ENCODE measurements around the gene NFIX. TPM values are rescaled to one million over a fixed set of nuclear protein-coding genes. Genes with fewer than 3 reads are reported as not detected.

Gene NFIX
- polyA plus RNA-seq, 1 donor (not counting 4 experiments of a cell fraction or from before 2014, with no cell fraction given): 5.2 TPM

GRCh38 chr19:13109361-13110098, 114.3 kb downstream of the NFIX start:
- H3K9ac ChIP-seq (ENCODE audit: control insufficient read depth, extremely low read depth, insufficient read depth, low read length): no peak overlapping the region
- no peaks in the 10 kb centered on the region for H3K27me3 ChIP-seq (ENCODE audit: control insufficient read depth, extremely low read depth, insufficient read depth, low read length)
- TF ChIP-seq EZH2 (IDR thresholded peaks at IDR 0.05; ENCODE audit: low read length) (no peak), CTCF (optimal IDR thresholded peaks at IDR 0.05 in 1 of 3, IDR thresholded peaks at IDR 0.05 in 1 of 3, conservative IDR thresholded peaks at IDR 0.05 in 1 of 3; ENCODE audit: extremely low read depth in 1 of 3, insufficient read depth in 2 of 3, low read length in 3 of 3) (no peak)
- H3K9me3 ChIP-seq (ENCODE audit: control insufficient read depth, low read depth, low read length): no peaks in the 10 kb centered on the region
- H3K4me2 ChIP-seq (ENCODE audit: control insufficient read depth, extremely low read depth, insufficient read depth, low read depth, low read length): no peak overlapping the region
- no peak overlapping the region for H2AFZ ChIP-seq (ENCODE audit: control insufficient read depth, low read length)
- no peak overlapping the region for H3K27ac ChIP-seq (ENCODE audit: control insufficient read depth, insufficient read depth, low read length)
- H3K36me3 ChIP-seq (ENCODE audit: control insufficient read depth in 2 of 2, extremely low read depth in 1 of 2, insufficient read depth in 2 of 2, low read length in 2 of 2): peaks cover 15 to 22% of the 10 kb centered on the region in 2 experiments
- no peaks in the 10 kb centered on the region for H3K79me2 ChIP-seq (ENCODE audit: control insufficient read depth, insufficient read depth, low read length)
- FAIRE-seq: no peak
- no peaks in the 10 kb centered on the region for H3K4me1 ChIP-seq (ENCODE audit: control insufficient read depth, extremely low read depth, insufficient read depth, low read length)
- DNase-seq (ENCODE audit: low read depth, low spot score): no peak
- no peaks in the 10 kb centered on the region for H4K20me1 ChIP-seq (ENCODE audit: control insufficient read depth, extremely low read depth, insufficient read depth, low read length)
- dilution Hi-C loops (cut with MboI; ENCODE audit: extremely low pct_ligation_motif_present, low sequenced_read_pairs): no loop called here
- H3K4me3 ChIP-seq (ENCODE audit: control insufficient read depth in 2 of 3, extremely low read depth in 1 of 3, insufficient read depth in 2 of 3, low read depth in 1 of 3, low read length in 3 of 3): no peak overlapping the region
- H3K9me1 ChIP-seq (ENCODE audit: control insufficient read depth, extremely low read depth, insufficient read depth, low read length): no peaks in the 10 kb centered on the region

- H3K4me3 ChIP-seq (ENCODE audit: control insufficient read depth in 2 of 3, extremely low read depth in 1 of 3, insufficient read depth in 2 of 3, low read depth in 1 of 3, low read length in 3 of 3): no peak overlapping the region
- dilution Hi-C loops (cut with MboI; ENCODE audit: extremely low pct_ligation_motif_present, low sequenced_read_pairs): no loop called here
- peaks cover 4% of the 10 kb centered on the region for H3K4me1 ChIP-seq (ENCODE audit: control insufficient read depth, extremely low read depth, insufficient read depth, low read length)
- TF ChIP-seq CTCF (optimal IDR thresholded peaks at IDR 0.05 in 1 of 3, IDR thresholded peaks at IDR 0.05 in 1 of 3, conservative IDR thresholded peaks at IDR 0.05 in 1 of 3; ENCODE audit: extremely low read depth in 1 of 3, insufficient read depth in 2 of 3, low read length in 3 of 3): no peak
- no peak for TF ChIP-seq EZH2 (IDR thresholded peaks at IDR 0.05; ENCODE audit: low read length)
- no peaks in the 10 kb centered on the region for H4K20me1 ChIP-seq (ENCODE audit: control insufficient read depth, extremely low read depth, insufficient read depth, low read length)
- FAIRE-seq (no peak), DNase-seq (ENCODE audit: low read depth, low spot score) (no peak)
- H3K79me2 ChIP-seq (ENCODE audit: control insufficient read depth, insufficient read depth, low read length): peaks cover 5% of the 10 kb centered on the region
- no peaks in the 10 kb centered on the region for H3K27me3 ChIP-seq (ENCODE audit: control insufficient read depth, extremely low read depth, insufficient read depth, low read length)
- H3K27ac ChIP-seq (ENCODE audit: control insufficient read depth, insufficient read depth, low read length): no peak overlapping the region
- no peaks in the 10 kb centered on the region for H3K9me3 ChIP-seq (ENCODE audit: control insufficient read depth, low read depth, low read length)
- H3K9me1 ChIP-seq (ENCODE audit: control insufficient read depth, extremely low read depth, insufficient read depth, low read length): no peaks in the 10 kb centered on the region
- no peak overlapping the region for H3K9ac ChIP-seq (ENCODE audit: control insufficient read depth, extremely low read depth, insufficient read depth, low read length)
- H2AFZ ChIP-seq (ENCODE audit: control insufficient read depth, low read length): no peak overlapping the region
- H3K36me3 ChIP-seq (ENCODE audit: control insufficient read depth in 2 of 2, extremely low read depth in 1 of 2, insufficient read depth in 2 of 2, low read length in 2 of 2): peaks cover 15 to 20% of the 10 kb centered on the region in 2 experiments
- H3K4me2 ChIP-seq (ENCODE audit: control insufficient read depth, extremely low read depth, insufficient read depth, low read depth, low read length): no peak overlapping the region
Measured at GRCh38 chr19:13110099-13110610, 114.9 kb downstream of the NFIX start.
